ENCODE data around the gene ZSCAN5A. TPM values are rescaled to one million over a fixed set of nuclear protein-coding genes. Genes with fewer than 3 reads are reported as not detected.
"Not testable (repeated sequence)": the region's sequence is repeated elsewhere in the genome, so short reads cannot be mapped to it uniquely, and the experiment has no call there.

The ZSCAN5A gene
- total RNA-seq, 1 donor from 2014 or later: 6.6 TPM

- H3K79me2 ChIP-seq (ENCODE audit: insufficient read depth, low read length); H2AFZ ChIP-seq (ENCODE audit: low read depth, low read length); FAIRE-seq; H4K20me1 ChIP-seq (ENCODE audit: insufficient read depth, low read length); H3K4me1 ChIP-seq (ENCODE audit: insufficient read depth, low read length); H3K27me3 ChIP-seq (ENCODE audit: insufficient read depth, low read length); H3K27me3 Mint-ChIP-seq (ENCODE audit: low read depth, unreplicated experiment); H3K4me1 Mint-ChIP-seq (ENCODE audit: low read depth, unreplicated experiment); H3K36me3 Mint-ChIP-seq (ENCODE audit: low read depth, unreplicated experiment); DNase-seq (ENCODE audit: low read depth); H3K27ac Mint-ChIP-seq (ENCODE audit: unreplicated experiment); H3K9me3 ChIP-seq (ENCODE audit: insufficient read depth, low read depth, low read length); H3K27ac ChIP-seq (ENCODE audit: low read depth, low read length); H3K4me2 ChIP-seq (ENCODE audit: low read length); H3K4me3 Mint-ChIP-seq (ENCODE audit: unreplicated experiment); H3K9ac ChIP-seq (ENCODE audit: low read length); H3K36me3 ChIP-seq (ENCODE audit: insufficient read depth, low read length); H3K4me3 ChIP-seq (ENCODE audit: insufficient read depth, low read depth, low read length); H3K9me3 Mint-ChIP-seq (ENCODE audit: unreplicated experiment): not testable (repeated sequence)
Measured at GRCh38 chr19:56245764-56246163, 68.9 kb downstream of the ZSCAN5A start.

DNA sequence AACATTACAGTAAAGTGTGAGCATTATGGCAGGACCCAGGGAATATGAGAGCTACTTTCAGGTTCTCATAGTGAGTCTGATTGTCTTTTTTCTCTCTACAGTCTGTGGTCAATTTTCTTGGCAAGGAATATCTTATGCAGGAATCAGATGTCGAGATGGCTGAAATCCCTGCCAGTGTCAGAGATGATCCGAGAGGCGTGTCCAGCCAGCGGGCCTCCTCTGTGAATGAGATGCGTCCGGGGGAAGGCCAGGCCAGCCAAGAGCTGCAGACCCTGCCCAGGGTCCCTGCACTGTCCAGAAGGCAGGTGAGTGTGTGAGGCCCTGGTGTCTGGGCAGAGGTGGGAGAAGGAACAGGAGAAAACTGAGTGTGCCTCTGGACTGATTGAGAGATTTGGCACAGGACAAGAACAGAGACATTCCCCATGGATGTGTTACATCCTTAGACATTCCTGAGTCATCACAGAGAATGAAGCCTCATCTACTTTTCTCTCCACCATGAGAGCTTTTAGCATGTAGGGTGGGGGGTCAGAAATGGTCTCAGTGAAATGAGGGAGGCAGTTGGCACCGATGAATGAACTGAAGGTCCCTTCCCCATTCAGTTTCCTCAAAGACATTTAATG, 69.4 kb downstream of the ZSCAN5A start:
- no peak overlapping the region for H3K9ac ChIP-seq (ENCODE audit: low read length)

DNA sequence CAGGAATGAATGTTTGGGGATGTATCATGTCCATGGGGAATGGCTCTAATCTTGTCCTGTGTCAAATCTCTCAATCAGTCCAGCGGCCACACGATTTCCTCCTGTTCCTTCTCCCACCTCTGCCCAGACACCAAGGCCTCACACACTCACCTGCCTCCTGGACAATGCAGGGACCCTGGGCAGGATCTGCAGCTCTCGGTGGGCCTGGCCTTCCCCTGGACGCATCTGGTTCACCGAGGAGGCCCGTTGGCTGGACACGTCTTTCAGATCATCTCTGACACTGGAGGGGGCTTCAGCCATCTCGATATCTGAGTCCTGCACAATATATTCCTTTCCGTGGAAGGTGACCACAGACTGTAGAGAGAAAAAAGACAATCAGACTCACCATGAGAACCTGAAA, 91.2 kb downstream of the ZSCAN5A start:
- Histone ChIP-seq H3K27me3 (ENCODE audit: insufficient read depth, low read length) (no peaks in the 10 kb centered on the region), H3K36me3 (ENCODE audit: insufficient read depth, low read length) (no peaks in the 10 kb centered on the region), H3K4me1 (ENCODE audit: insufficient read depth, low read length) (no peaks in the 10 kb centered on the region), H2AFZ (ENCODE audit: low read depth, low read length) (no peak overlapping the region), H3K27ac (ENCODE audit: low read depth, low read length) (no peak overlapping the region), H3K4me3 (ENCODE audit: insufficient read depth, low read depth, low read length) (no peak overlapping the region), H4K20me1 (ENCODE audit: insufficient read depth, low read length) (no peaks in the 10 kb centered on the region), H3K79me2 (ENCODE audit: insufficient read depth, low read length) (no peaks in the 10 kb centered on the region), H3K9ac (ENCODE audit: low read length) (no peak overlapping the region), H3K4me2 (ENCODE audit: low read length) (no peak overlapping the region), H3K9me3 (ENCODE audit: insufficient read depth, low read depth, low read length) (no peaks in the 10 kb centered on the region)
- Mint-ChIP-seq H3K27me3 (ENCODE audit: low read depth, unreplicated experiment) (peaks cover 6% of the 10 kb centered on the region), H3K9me3 (ENCODE audit: unreplicated experiment) (no peaks in the 10 kb centered on the region), H3K4me3 (ENCODE audit: unreplicated experiment) (no peak overlapping the region), H3K27ac (ENCODE audit: unreplicated experiment) (no peak overlapping the region), H3K36me3 (ENCODE audit: low read depth, unreplicated experiment) (peaks cover 10% of the 10 kb centered on the region), H3K4me1 (ENCODE audit: low read depth, unreplicated experiment) (no peaks in the 10 kb centered on the region)
- DNase-seq (ENCODE audit: low read depth) (no peak), FAIRE-seq (no peak)
- TF ChIP-seq EZH2 (IDR thresholded peaks at IDR 0.05; ENCODE audit: insufficient read depth, low read length) (no peak), CTCF (IDR thresholded peaks at IDR 0.05; ENCODE audit: insufficient read depth, low read depth, low read length) (no peak)

More for the DNA sequence above, 69.4 kb downstream of the ZSCAN5A start:
- Mint-ChIP-seq H3K27ac (ENCODE audit: unreplicated experiment) (no peak overlapping the region), H3K36me3 (ENCODE audit: low read depth, unreplicated experiment) (peaks cover 2% of the 10 kb centered on the region), H3K27me3 (ENCODE audit: low read depth, unreplicated experiment) (no peaks in the 10 kb centered on the region), H3K4me3 (ENCODE audit: unreplicated experiment) (no peak overlapping the region), H3K4me1 (ENCODE audit: low read depth, unreplicated experiment) (peaks cover 10% of the 10 kb centered on the region), H3K9me3 (ENCODE audit: unreplicated experiment) (no peaks in the 10 kb centered on the region)
- H4K20me1 ChIP-seq (ENCODE audit: insufficient read depth, low read length): no peaks in the 10 kb centered on the region
- H3K27ac ChIP-seq (ENCODE audit: low read depth, low read length): no peak overlapping the region
- no peak for TF ChIP-seq EZH2 (IDR thresholded peaks at IDR 0.05; ENCODE audit: insufficient read depth, low read length)
- TF ChIP-seq CTCF (IDR thresholded peaks at IDR 0.05; ENCODE audit: insufficient read depth, low read depth, low read length): no peak
- H3K79me2 ChIP-seq (ENCODE audit: insufficient read depth, low read length): no peaks in the 10 kb centered on the region
- FAIRE-seq (no peak), DNase-seq (ENCODE audit: low read depth) (peak; percentile 12)
- peaks cover 4% of the 10 kb centered on the region for H3K4me1 ChIP-seq (ENCODE audit: insufficient read depth, low read length)
- peak overlapping the region; percentile 22 for H3K4me2 ChIP-seq (ENCODE audit: low read length)
- H3K27me3 ChIP-seq (ENCODE audit: insufficient read depth, low read length): no peaks in the 10 kb centered on the region
- no peaks in the 10 kb centered on the region for H3K9me3 ChIP-seq (ENCODE audit: insufficient read depth, low read depth, low read length)
- H2AFZ ChIP-seq (ENCODE audit: low read depth, low read length): no peak overlapping the region
- H3K4me3 ChIP-seq (ENCODE audit: insufficient read depth, low read depth, low read length): no peak overlapping the region
- H3K36me3 ChIP-seq (ENCODE audit: insufficient read depth, low read length): no peaks in the 10 kb centered on the region

Measured in astrocyte (in vitro differentiated cells and primary cell).